ENCODE results near the gene KRT7.

GRCh38 chr12:52234223-52234810, 1.3 kb downstream of the KRT7 start:
- TF ChIP-seq MXI1 (IDR thresholded peaks at IDR 0.05; ENCODE audit: low read depth, low read length) (no peak), CTCF (IDR thresholded peaks at IDR 0.05) (no peak), SIN3A (IDR thresholded peaks at IDR 0.05; ENCODE audit: borderline replicate concordance, low read depth, low read length) (no peak), GABPA (IDR thresholded peaks at IDR 0.05; ENCODE audit: low read depth) (no peak), TAF1 (IDR thresholded peaks at IDR 0.05; ENCODE audit: borderline replicate concordance, low read depth, low read length) (no peak), POLR2AphosphoS5 (IDR thresholded peaks at IDR 0.05; ENCODE audit: low read depth, low read length) (no peak), MAX (IDR thresholded peaks at IDR 0.05; ENCODE audit: low read depth) (no peak), FOSL2 (IDR thresholded peaks at IDR 0.05; ENCODE audit: borderline replicate concordance, low read depth) (no peak), CHD2 (IDR thresholded peaks at IDR 0.05; ENCODE audit: low read length, partially characterized antibody) (no peak)

Measured in SK-N-SH (cell line).